ENCODE data around the gene RAET1E.
"Not testable (repeated sequence)": the region's sequence is repeated elsewhere in the genome, so short reads cannot be mapped to it uniquely, and the experiment has no call there.

The RAET1E gene

DNA sequence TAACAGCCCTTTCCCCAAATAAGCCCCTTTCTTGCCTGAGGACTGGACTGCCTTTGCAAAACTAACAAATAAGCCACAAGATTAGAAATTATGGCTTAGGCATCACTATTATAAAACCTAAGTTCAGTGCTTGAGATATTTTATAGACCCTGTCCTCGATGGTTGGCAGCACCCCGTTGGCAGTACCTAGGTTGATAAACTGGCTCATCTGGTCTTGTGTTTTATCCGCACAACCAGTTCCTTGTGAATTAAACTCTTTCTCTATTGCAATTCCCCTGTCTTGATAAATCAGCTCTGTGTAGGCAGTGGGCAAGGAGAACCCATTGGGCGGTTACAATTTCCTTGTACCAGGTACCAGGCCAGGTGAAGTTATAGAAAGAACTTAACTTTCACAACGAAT, 40.4 kb downstream of the RAET1E start:
- TF ChIP-seq, protein P1, sequence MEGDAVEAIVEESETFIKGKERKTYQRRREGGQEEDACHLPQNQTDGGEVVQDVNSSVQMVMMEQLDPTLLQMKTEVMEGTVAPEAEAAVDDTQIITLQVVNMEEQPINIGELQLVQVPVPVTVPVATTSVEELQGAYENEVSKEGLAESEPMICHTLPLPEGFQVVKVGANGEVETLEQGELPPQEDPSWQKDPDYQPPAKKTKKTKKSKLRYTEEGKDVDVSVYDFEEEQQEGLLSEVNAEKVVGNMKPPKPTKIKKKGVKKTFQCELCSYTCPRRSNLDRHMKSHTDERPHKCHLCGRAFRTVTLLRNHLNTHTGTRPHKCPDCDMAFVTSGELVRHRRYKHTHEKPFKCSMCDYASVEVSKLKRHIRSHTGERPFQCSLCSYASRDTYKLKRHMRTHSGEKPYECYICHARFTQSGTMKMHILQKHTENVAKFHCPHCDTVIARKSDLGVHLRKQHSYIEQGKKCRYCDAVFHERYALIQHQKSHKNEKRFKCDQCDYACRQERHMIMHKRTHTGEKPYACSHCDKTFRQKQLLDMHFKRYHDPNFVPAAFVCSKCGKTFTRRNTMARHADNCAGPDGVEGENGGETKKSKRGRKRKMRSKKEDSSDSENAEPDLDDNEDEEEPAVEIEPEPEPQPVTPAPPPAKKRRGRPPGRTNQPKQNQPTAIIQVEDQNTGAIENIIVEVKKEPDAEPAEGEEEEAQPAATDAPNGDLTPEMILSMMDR (conservative IDR thresholded peaks at IDR 0.05; ENCODE audit: low read depth, low read length), result no peak
- DNase-seq (ENCODE audit: low read depth), result no peak
- no peak overlapping the region for H3K4me3 ChIP-seq (ENCODE audit: low read depth, low read length)

DNA sequence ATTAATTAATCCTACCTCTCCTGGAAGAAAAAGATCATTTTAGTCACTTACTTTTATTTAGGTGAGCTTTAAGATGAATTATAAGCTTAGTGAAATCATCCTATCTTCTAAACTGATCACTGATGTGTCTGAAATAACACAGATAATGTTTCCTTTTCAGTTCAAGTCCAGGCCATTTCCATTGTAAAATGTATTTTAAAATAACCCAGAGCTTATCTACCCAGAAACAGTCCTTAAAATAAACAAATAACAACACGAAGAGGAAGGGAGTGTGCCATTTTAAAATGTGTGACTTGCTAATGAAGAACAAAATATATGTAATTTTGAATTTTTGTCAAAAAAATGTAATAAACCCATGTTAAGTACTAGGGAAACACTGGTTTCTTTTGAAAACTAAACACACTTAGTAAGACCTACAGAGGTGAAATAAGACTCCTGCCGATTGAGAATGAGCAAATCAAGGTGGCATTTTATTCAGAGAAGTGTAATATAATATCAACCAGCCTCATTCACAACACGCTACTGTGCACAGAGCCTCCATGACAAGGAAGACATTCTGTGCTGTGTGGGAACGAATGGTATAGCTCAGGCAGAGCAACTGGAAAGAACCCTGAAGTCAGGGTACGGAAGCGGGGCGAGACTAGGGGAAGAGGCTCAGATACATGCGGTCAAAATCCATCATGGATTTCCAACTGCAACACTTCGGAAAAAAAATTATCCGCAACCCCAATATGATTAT, 41.5 kb downstream of the RAET1E start:
- DNase-seq (ENCODE audit: low read depth), result peak; percentile 38
- TF ChIP-seq, protein P1 (conservative IDR thresholded peaks at IDR 0.05; ENCODE audit: low read depth, low read length), result no peak
- peak overlapping the region; percentile 25 for H3K4me3 ChIP-seq (ENCODE audit: low read depth, low read length)

DNA sequence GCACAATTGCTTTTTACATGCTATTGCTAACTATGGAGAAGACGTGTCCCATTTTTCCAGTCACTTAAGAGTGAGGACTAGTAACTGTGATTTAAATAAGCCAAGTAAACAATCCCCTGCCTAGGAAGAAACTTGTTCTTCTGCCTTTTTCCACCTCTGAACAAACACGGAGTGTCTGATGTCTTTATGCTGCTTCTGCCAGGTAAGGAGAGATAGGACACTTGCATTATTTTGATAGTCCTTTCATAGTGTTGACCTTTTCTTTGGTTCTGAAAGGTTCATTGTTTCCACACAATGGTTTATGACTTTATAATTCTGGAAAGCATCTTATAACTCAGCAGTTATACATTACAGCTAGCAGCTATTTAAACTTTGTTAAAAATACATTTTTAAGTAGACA, 42.2 kb downstream of the RAET1E start:
- DNase-seq (ENCODE audit: low read depth), result peak; percentile 22
- TF ChIP-seq, protein P1 (conservative IDR thresholded peaks at IDR 0.05; ENCODE audit: low read depth, low read length), result no peak
- H3K4me3 ChIP-seq (ENCODE audit: low read depth, low read length), result peak overlapping the region; percentile 25

DNA sequence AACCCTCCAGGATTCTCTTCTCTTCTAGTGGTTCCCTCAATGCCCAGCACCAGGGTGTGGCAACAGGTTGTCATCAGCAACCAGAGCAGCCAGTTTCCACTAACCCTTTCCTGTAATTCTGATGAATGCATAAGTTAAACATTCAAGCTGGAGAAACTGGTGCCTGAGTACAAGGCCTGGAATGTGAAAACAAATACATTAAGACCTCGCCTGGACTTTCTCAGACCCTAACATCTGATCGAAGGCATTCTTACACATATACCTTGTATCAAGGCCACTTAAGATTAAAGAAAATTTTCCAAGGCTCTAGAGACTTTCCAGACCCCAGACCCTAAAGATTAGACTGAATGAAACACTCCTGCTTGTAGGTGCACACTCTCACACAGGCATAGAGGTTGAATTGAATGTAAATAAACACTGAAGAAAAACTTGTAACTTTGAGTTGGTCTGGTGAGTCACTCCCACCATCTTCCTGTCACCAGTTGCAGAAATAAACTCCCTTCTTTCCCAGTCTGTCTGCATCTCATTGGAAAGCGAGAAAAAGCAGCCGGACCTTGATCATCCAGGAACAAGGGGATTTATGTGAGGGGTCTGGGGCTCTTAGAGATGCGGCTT, 42.8 kb downstream of the RAET1E start:
- TF ChIP-seq, protein P1 (conservative IDR thresholded peaks at IDR 0.05; ENCODE audit: low read depth, low read length), result no peak
- peak overlapping the region; percentile 25 for H3K4me3 ChIP-seq (ENCODE audit: low read depth, low read length)
- peak; percentile 94 for DNase-seq (ENCODE audit: low read depth)

DNA sequence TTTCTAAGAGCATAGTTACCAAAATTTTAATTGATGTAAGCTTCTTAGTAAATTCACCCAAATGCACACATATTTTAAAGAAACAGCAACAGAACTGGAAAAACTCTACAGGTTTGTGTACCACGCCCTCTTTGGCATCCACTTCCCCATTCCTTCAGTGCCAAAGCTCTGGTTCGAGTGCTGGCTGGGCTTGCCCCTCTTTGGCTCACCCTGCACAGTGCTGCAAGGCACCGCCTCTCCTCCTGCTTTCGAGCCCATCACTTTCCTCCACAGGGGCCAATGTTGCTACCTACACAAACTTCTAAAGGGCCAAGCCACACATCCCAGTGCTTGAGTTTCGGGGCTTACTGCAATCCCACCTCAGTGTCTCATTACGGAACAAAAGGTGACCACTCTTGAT, 43.4 kb downstream of the RAET1E start:
- DNase-seq (ENCODE audit: low read depth), result no peak
- TF ChIP-seq, protein P1 (conservative IDR thresholded peaks at IDR 0.05; ENCODE audit: low read depth, low read length), result no peak
- no peak overlapping the region for H3K4me3 ChIP-seq (ENCODE audit: low read depth, low read length)

DNA sequence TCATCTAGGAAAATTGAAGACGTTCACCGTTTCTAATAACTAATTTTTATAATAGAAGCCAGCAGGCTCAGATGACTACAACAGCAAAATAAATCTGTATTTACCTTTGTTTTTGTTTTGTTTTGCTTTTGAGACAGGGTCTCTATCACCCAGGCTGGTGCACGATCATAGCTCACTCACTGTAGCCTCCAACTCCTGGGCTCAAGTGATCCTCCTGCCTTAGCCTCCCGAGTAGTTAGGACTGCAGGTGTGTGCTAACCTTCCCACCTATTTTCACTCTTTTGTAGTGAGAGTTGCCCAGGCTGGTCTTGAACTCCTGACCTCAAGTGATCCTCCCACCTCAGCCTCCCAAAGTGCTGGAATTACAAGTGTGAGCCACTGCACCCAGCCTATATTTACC, 43.9 kb downstream of the RAET1E start:
- not testable (repeated sequence) for H3K4me3 ChIP-seq (ENCODE audit: low read depth, low read length); DNase-seq (ENCODE audit: low read depth)

DNA sequence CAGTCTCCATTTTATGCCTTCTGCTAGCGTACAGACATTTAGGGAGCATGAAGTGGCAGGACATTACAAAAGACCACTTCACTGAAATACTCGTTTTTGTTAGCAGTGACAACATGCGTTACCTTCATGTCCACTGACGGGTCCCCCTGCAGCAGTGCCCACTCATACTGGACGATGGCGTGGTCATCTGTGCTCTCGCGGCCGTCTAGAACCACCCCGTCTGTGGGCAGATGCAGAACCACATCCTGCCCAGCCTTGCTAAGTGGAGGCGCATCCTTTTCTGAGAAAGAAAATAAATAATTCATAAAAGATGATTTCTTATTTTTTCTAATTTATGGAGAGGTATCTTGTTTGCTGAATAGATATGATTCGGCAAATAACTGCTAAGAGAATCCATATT, 45.0 kb downstream of the RAET1E start:
- TF ChIP-seq, protein P1 (conservative IDR thresholded peaks at IDR 0.05; ENCODE audit: low read depth, low read length), result no peak
- DNase-seq (ENCODE audit: low read depth), result no peak
- no peak overlapping the region for H3K4me3 ChIP-seq (ENCODE audit: low read depth, low read length)

Measured in choroid plexus epithelial cell (primary cell).